ENCODE measurements around the gene ABLIM1. TPM values are rescaled to one million over a fixed set of nuclear protein-coding genes. Genes with fewer than 3 reads are reported as not detected.

ABLIM1 gene
- total RNA-seq, 4 donors from 2014 or later: 56.9 to 108 (median 96.1) TPM

GRCh38 chr10:114545819-114546218 lies 112.3 kb downstream of the ABLIM1 start:
- Histone ChIP-seq H3K4me1 (peaks cover 3 to 20% (median 10%) of the 10 kb centered on the region in 4 donors), H3K27ac (no peak overlapping the region), H3K36me3 (no peaks in the 10 kb centered on the region), H3K27me3 (no peaks in the 10 kb centered on the region), H3K9me3 (no peaks in the 10 kb centered on the region), H3K4me3 (no peak overlapping the region)
- TF ChIP-seq, protein P1, sequence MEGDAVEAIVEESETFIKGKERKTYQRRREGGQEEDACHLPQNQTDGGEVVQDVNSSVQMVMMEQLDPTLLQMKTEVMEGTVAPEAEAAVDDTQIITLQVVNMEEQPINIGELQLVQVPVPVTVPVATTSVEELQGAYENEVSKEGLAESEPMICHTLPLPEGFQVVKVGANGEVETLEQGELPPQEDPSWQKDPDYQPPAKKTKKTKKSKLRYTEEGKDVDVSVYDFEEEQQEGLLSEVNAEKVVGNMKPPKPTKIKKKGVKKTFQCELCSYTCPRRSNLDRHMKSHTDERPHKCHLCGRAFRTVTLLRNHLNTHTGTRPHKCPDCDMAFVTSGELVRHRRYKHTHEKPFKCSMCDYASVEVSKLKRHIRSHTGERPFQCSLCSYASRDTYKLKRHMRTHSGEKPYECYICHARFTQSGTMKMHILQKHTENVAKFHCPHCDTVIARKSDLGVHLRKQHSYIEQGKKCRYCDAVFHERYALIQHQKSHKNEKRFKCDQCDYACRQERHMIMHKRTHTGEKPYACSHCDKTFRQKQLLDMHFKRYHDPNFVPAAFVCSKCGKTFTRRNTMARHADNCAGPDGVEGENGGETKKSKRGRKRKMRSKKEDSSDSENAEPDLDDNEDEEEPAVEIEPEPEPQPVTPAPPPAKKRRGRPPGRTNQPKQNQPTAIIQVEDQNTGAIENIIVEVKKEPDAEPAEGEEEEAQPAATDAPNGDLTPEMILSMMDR (IDR thresholded peaks at IDR 0.05): no peak
- TF ChIP-seq EP300 (IDR thresholded peaks at IDR 0.05; ENCODE audit: low read depth) (no peak), POLR2A (IDR thresholded peaks at IDR 0.05) (no peak), POLR2AphosphoS5 (IDR thresholded peaks at IDR 0.05) (no peak)
- WGBS, 2 donors (ENCODE audit: low coverage in 1 of 2): 95 to 97% methylated on average over 4 to 5 of the region's 5 CpGs
- intact Hi-C loops (cut with DNase I; ENCODE audit: low total_unique reads) (no loop called here), in situ Hi-C loops (cut with MboI; ENCODE audit: low pct_ligation_motif_present in 1 of 4, low pct_unique_long_range_greater_than_20kb in 1 of 4, low sequenced_read_pairs in 3 of 4) (loop anchor here in 2 of 4 donors (5.0 to 25.0 kb wide), 3 partner anchors 74 to 591 kb away; no protein-coding TSS in a partner anchor)
- DNase-seq: no peak

DNA sequence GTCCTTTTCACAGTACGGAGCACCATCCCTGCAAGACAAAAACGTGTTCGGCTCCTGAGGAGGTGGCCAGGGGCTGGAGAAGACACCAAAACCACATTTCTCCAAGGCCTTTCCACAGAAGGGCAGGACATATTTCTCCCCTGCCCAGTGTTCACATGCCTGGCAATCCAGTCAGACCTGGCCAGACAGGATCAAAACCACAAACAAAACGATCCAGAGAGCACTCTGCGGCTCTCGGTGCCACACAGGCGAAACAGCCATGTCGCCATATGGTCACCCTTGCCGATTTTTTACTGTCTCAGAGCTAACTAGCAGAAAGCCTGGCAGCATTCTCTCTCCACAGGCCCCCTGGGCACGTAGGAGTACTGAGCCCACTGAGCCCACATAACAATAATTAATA lies 113.0 kb downstream of the ABLIM1 start:
- intact Hi-C loops (cut with DNase I; ENCODE audit: low total_unique reads): no loop called here
- 89% methylated on average over 8 of the region's 10 CpGs; no CpG with 5 or more reads in 1 of the 2 donors for WGBS, 2 donors (ENCODE audit: low coverage in 1 of 2)
- no peaks in the 10 kb centered on the region for H3K27me3 ChIP-seq
- no peak for DNase-seq
- no peak overlapping the region for H3K4me3 ChIP-seq
- peaks cover 3 to 21% (median 10%) of the 10 kb centered on the region in 4 donors for H3K4me1 ChIP-seq
- H3K36me3 ChIP-seq: no peaks in the 10 kb centered on the region
- no peak overlapping the region for H3K27ac ChIP-seq
- in situ Hi-C loops (cut with MboI; ENCODE audit: low pct_ligation_motif_present in 1 of 4, low pct_unique_long_range_greater_than_20kb in 1 of 4, low sequenced_read_pairs in 3 of 4): loop anchor here in 2 of 4 donors (5.0 to 25.0 kb wide), 3 partner anchors 73 to 592 kb away; no protein-coding TSS in a partner anchor
- TF ChIP-seq POLR2A (IDR thresholded peaks at IDR 0.05) (no peak), POLR2AphosphoS5 (IDR thresholded peaks at IDR 0.05) (no peak), EP300 (IDR thresholded peaks at IDR 0.05; ENCODE audit: low read depth) (no peak)
- TF ChIP-seq, protein P1 (IDR thresholded peaks at IDR 0.05): no peak
- H3K9me3 ChIP-seq: no peaks in the 10 kb centered on the region

DNA sequence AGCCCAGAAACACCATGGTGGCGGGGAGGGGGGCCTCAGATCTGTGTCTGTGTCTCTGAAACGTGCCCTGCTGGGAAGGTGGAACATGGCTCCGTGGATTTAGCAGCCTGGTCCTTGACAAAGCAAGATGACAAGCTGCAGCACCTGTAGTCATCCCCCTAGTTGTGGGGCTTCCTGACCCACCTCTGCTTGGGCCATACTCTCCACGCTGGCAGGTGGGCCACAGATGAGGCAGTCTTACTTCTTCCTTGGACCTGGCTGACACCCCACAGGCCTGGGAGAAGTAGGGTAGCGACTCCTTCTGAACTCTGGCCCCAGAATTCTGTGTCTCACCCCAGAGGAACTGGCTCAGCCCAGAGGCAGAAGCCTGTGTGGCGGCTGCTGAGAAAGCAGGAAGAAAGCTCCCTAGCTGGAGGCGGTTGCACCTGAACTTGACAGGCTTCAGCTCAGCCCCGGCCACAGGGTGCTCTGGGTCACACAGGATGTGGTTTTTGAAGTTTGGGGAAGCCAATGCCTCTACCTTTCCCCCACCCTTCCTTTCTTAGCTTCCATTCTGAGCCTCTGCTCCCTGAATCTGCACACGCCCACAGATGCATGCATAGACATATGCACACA lies 113.9 kb downstream of the ABLIM1 start:
- in situ Hi-C loops (cut with MboI; ENCODE audit: low pct_ligation_motif_present in 1 of 4, low pct_unique_long_range_greater_than_20kb in 1 of 4, low sequenced_read_pairs in 3 of 4) (loop anchor here in 1 of 4 donors (25.0 kb wide), 1 partner anchor 593 kb away; no protein-coding TSS in a partner anchor), intact Hi-C loops (cut with DNase I; ENCODE audit: low total_unique reads) (loop anchor here (1.0 kb wide), 1 partner anchor 75 kb away; no protein-coding TSS in a partner anchor)
- 52 to 78% methylated on average over 1 to 9 of the region's 9 CpGs for WGBS, 2 donors (ENCODE audit: low coverage in 1 of 2)
- TF ChIP-seq, protein P1 (IDR thresholded peaks at IDR 0.05): no peak
- TF ChIP-seq POLR2AphosphoS5 (IDR thresholded peaks at IDR 0.05) (no peak), EP300 (IDR thresholded peaks at IDR 0.05; ENCODE audit: low read depth) (no peak), POLR2A (IDR thresholded peaks at IDR 0.05) (no peak)
- no peaks in the 10 kb centered on the region for H3K9me3 ChIP-seq
- peak overlapping the region in 2 of 4 donors; percentile 14 to 52 for H3K27ac ChIP-seq
- no peak overlapping the region for H3K4me3 ChIP-seq
- H3K27me3 ChIP-seq: no peaks in the 10 kb centered on the region
- H3K36me3 ChIP-seq: no peaks in the 10 kb centered on the region
- H3K4me1 ChIP-seq: peaks cover 3 to 21% (median 10%) of the 10 kb centered on the region in 4 donors
- peak; percentile 71 for DNase-seq

- H3K27ac ChIP-seq: peak overlapping the region in 2 of 4 donors; percentile 14 to 52
These were observed 114.6 kb downstream of the ABLIM1 start for GRCh38 chr10:114543456-114543855.

More at GRCh38 chr10:114543456-114543855, 114.6 kb downstream of the ABLIM1 start:
- H3K4me3 ChIP-seq: no peak overlapping the region
- intact Hi-C loops (cut with DNase I; ENCODE audit: low total_unique reads) (no loop called here), in situ Hi-C loops (cut with MboI; ENCODE audit: low pct_ligation_motif_present in 1 of 4, low pct_unique_long_range_greater_than_20kb in 1 of 4, low sequenced_read_pairs in 3 of 4) (loop anchor here in 1 of 4 donors (25.0 kb wide), 1 partner anchor 594 kb away; no protein-coding TSS in a partner anchor)
- DNase-seq: no peak
- no peak for TF ChIP-seq POLR2A (IDR thresholded peaks at IDR 0.05)
- no peak for TF ChIP-seq POLR2AphosphoS5 (IDR thresholded peaks at IDR 0.05)
- TF ChIP-seq, protein P1 (IDR thresholded peaks at IDR 0.05): no peak
- no peak for TF ChIP-seq EP300 (IDR thresholded peaks at IDR 0.05; ENCODE audit: low read depth)
- H3K36me3 ChIP-seq: no peaks in the 10 kb centered on the region
- peaks cover 3 to 27% (median 13%) of the 10 kb centered on the region in 4 donors for H3K4me1 ChIP-seq
- 66 to 71% methylated on average over 8 of the region's 8 CpGs for WGBS, 2 donors (ENCODE audit: low coverage in 1 of 2)
- H3K27me3 ChIP-seq: no peaks in the 10 kb centered on the region
- H3K9me3 ChIP-seq: no peaks in the 10 kb centered on the region

Data from transverse colon (tissue), 4 donors.